Natural killer cell treated with Interleukin-12 subunit alpha and Interleukin-12 subunit beta and Interleukin-15 and Interleukin-18, amount 100 ng/mL, for 72 hours (primary cell): ENCODE measurements around the gene FREM1. TPM values are rescaled to one million over a fixed set of nuclear protein-coding genes. Genes with fewer than 3 reads are reported as not detected.

ENCODE experiments used
- ATAC-seq, 2 donors: fragments of 150-1000 bp; cut with Tn5 transposase in 1 of 2; sonication (Bioruptor Pico), chemical (Tn5 transposase) in 1 of 2; 2 replicates each; pipeline ENCODE4 v1.10.0; 2021
- DNase-seq: peaks from one replicate; pipeline ENCODE4 v3.0.0; 2022; ENCODE audit warnings: low spot score
- H3K27ac Mint-ChIP-seq, 2 donors: 1 replicate in 1 of 2; 2 replicates in 1 of 2; pipeline ENCODE4 v1.8.0; 2022; ENCODE audit warnings: mixed read lengths in 2 of 2, mild to moderate bottlenecking in 1 of 2, moderate library complexity in 1 of 2
- H3K27me3 Mint-ChIP-seq, 2 donors: 1 replicate in 1 of 2; 2 replicates in 1 of 2; pipeline ENCODE4 v1.8.0; 2022; ENCODE audit warnings: mixed read lengths in 2 of 2
- H3K36me3 Mint-ChIP-seq: one replicate; pipeline ENCODE4 v1.8.0; 2022; ENCODE audit warnings: mixed read lengths
- H3K4me1 Mint-ChIP-seq, 2 donors: 1 replicate in 1 of 2; 2 replicates in 1 of 2; pipeline ENCODE4 v1.8.0; 2022; ENCODE audit warnings: low read depth in 2 of 2, mixed read lengths in 2 of 2, mild to moderate bottlenecking in 1 of 2
- H3K4me3 Mint-ChIP-seq: one replicate; pipeline ENCODE4 v1.8.0; 2022; ENCODE audit warnings: mixed read lengths
- H3K9me3 Mint-ChIP-seq: 2 replicates; pipeline ENCODE4 v1.8.0; 2022; ENCODE audit warnings: mixed read lengths
- total RNA-seq, 2 donors: library from RNA; stranded (reverse); gene quantifications; one replicate each; pipeline ENCODE4 v1.2.3, GENCODE V29; 2022

FREM1 gene
- total RNA-seq, 2 donors from 2014 or later: not detected

- Mint-ChIP-seq H3K36me3 (no peaks in the 10 kb centered on the region), H3K4me3 (no peak overlapping the region), H3K27ac (no peak overlapping the region), H3K9me3 (no peaks in the 10 kb centered on the region), H3K27me3 (peaks cover 5 to 15% of the 10 kb centered on the region in 2 donors), H3K4me1 (no peaks in the 10 kb centered on the region)
- ATAC-seq (no peak), DNase-seq (no peak)
These were observed 73.3 kb downstream of the FREM1 start for GRCh38 chr9:14836885-14837284.

GRCh38 chr9:14831661-14832060, 78.6 kb downstream of the FREM1 start:
- no peak for DNase-seq
- no peaks in the 10 kb centered on the region for H3K36me3 Mint-ChIP-seq
- no peak overlapping the region for H3K27ac Mint-ChIP-seq
- ATAC-seq: no peak
- H3K4me1 Mint-ChIP-seq: no peaks in the 10 kb centered on the region
- H3K9me3 Mint-ChIP-seq: peaks cover 6% of the 10 kb centered on the region
- H3K27me3 Mint-ChIP-seq: no peaks in the 10 kb centered on the region
- no peak overlapping the region for H3K4me3 Mint-ChIP-seq

GRCh38 chr9:14831074-14831473, 79.2 kb downstream of the FREM1 start:
- Mint-ChIP-seq H3K4me1 (no peaks in the 10 kb centered on the region), H3K27me3 (peaks cover 0 to 3% of the 10 kb centered on the region in 2 donors), H3K36me3 (no peaks in the 10 kb centered on the region), H3K9me3 (peaks cover 6% of the 10 kb centered on the region), H3K4me3 (no peak overlapping the region), H3K27ac (no peak overlapping the region)
- DNase-seq (no peak), ATAC-seq (no peak)

GRCh38 chr9:14830057-14830456, 80.2 kb downstream of the FREM1 start:
- Mint-ChIP-seq H3K4me3 (no peak overlapping the region), H3K27me3 (peaks cover 0 to 3% of the 10 kb centered on the region in 2 donors), H3K27ac (no peak overlapping the region), H3K36me3 (no peaks in the 10 kb centered on the region), H3K4me1 (no peaks in the 10 kb centered on the region), H3K9me3 (peaks cover 6% of the 10 kb centered on the region)
- no peak for ATAC-seq
- DNase-seq: no peak

- peaks cover 0 to 3% of the 10 kb centered on the region in 2 donors for H3K27me3 Mint-ChIP-seq
- H3K9me3 Mint-ChIP-seq: peaks cover 6% of the 10 kb centered on the region
- no peak overlapping the region for H3K4me3 Mint-ChIP-seq
These were observed 81.0 kb downstream of the FREM1 start for GRCh38 chr9:14829204-14829603.

GRCh38 chr9:14827805-14828204, 82.4 kb downstream of the FREM1 start:
- Mint-ChIP-seq H3K36me3 (no peaks in the 10 kb centered on the region), H3K4me1 (no peaks in the 10 kb centered on the region), H3K27ac (no peak overlapping the region), H3K9me3 (peaks cover 6% of the 10 kb centered on the region), H3K27me3 (peaks cover 0 to 3% of the 10 kb centered on the region in 2 donors), H3K4me3 (no peak overlapping the region)
- DNase-seq (no peak), ATAC-seq (no peak)

More at GRCh38 chr9:14829204-14829603, 81.0 kb downstream of the FREM1 start:
- ATAC-seq (no peak), DNase-seq (no peak)
- H3K4me1 Mint-ChIP-seq: no peaks in the 10 kb centered on the region
- H3K27ac Mint-ChIP-seq: no peak overlapping the region
- H3K36me3 Mint-ChIP-seq: no peaks in the 10 kb centered on the region

- DNase-seq (no peak), ATAC-seq (no peak)
- Mint-ChIP-seq H3K4me3 (no peak overlapping the region), H3K36me3 (no peaks in the 10 kb centered on the region), H3K9me3 (peaks cover 3% of the 10 kb centered on the region), H3K4me1 (no peaks in the 10 kb centered on the region), H3K27ac (no peak overlapping the region), H3K27me3 (peaks cover 0 to 3% of the 10 kb centered on the region in 2 donors)
These were observed 85.7 kb downstream of the FREM1 start for GRCh38 chr9:14824481-14824880.

- no peaks in the 10 kb centered on the region for H3K36me3 Mint-ChIP-seq
- H3K27me3 Mint-ChIP-seq: peaks cover 0 to 3% of the 10 kb centered on the region in 2 donors
- H3K27ac Mint-ChIP-seq: no peak overlapping the region
- no peaks in the 10 kb centered on the region for H3K4me1 Mint-ChIP-seq
- H3K9me3 Mint-ChIP-seq: peaks cover 3% of the 10 kb centered on the region
- no peak for ATAC-seq
- no peak overlapping the region for H3K4me3 Mint-ChIP-seq
- no peak for DNase-seq
These were observed 86.4 kb downstream of the FREM1 start for GRCh38 chr9:14823800-14824199.

GRCh38 chr9:14822666-14823065, 87.6 kb downstream of the FREM1 start:
- H3K9me3 Mint-ChIP-seq: peaks cover 3% of the 10 kb centered on the region
- no peak overlapping the region for H3K27ac Mint-ChIP-seq
- peaks cover 0 to 6% of the 10 kb centered on the region in 2 donors for H3K27me3 Mint-ChIP-seq
- ATAC-seq (no peak), DNase-seq (no peak)
- no peak overlapping the region for H3K4me3 Mint-ChIP-seq
- H3K36me3 Mint-ChIP-seq: no peaks in the 10 kb centered on the region
- H3K4me1 Mint-ChIP-seq: no peaks in the 10 kb centered on the region

GRCh38 chr9:14819183-14819582, 91.0 kb downstream of the FREM1 start:
- DNase-seq (no peak), ATAC-seq (no peak)
- Mint-ChIP-seq H3K4me1 (no peaks in the 10 kb centered on the region), H3K4me3 (no peak overlapping the region), H3K36me3 (no peaks in the 10 kb centered on the region), H3K27me3 (peaks cover 3 to 8% of the 10 kb centered on the region in 2 donors), H3K27ac (no peak overlapping the region), H3K9me3 (no peaks in the 10 kb centered on the region)

- Mint-ChIP-seq H3K36me3 (no peaks in the 10 kb centered on the region), H3K4me3 (no peak overlapping the region), H3K27ac (no peak overlapping the region), H3K4me1 (no peaks in the 10 kb centered on the region), H3K9me3 (peaks cover 6% of the 10 kb centered on the region), H3K27me3 (peaks cover 3 to 22% of the 10 kb centered on the region in 2 donors)
- ATAC-seq: no peak
- no peak for DNase-seq
These were observed 96.0 kb downstream of the FREM1 start for GRCh38 chr9:14814249-14814628.

GRCh38 chr9:14813336-14814248, 96.6 kb downstream of the FREM1 start:
- Mint-ChIP-seq H3K9me3 (peaks cover 6% of the 10 kb centered on the region), H3K27ac (no peak overlapping the region), H3K4me1 (no peaks in the 10 kb centered on the region), H3K4me3 (no peak overlapping the region), H3K36me3 (no peaks in the 10 kb centered on the region), H3K27me3 (peaks cover 3 to 22% of the 10 kb centered on the region in 2 donors)
- no peak for ATAC-seq
- no peak for DNase-seq

GRCh38 chr9:14812806-14813205, 97.4 kb downstream of the FREM1 start:
- H3K9me3 Mint-ChIP-seq: peaks cover 6% of the 10 kb centered on the region
- ATAC-seq: no peak
- H3K27ac Mint-ChIP-seq: no peak overlapping the region

GRCh38 chr9:14811844-14812243, 98.4 kb downstream of the FREM1 start:
- H3K36me3 Mint-ChIP-seq: no peaks in the 10 kb centered on the region
- no peak overlapping the region for H3K27ac Mint-ChIP-seq
- no peak overlapping the region for H3K4me3 Mint-ChIP-seq
- H3K27me3 Mint-ChIP-seq: peaks cover 0 to 14% of the 10 kb centered on the region in 2 donors
- no peak for ATAC-seq
- no peak for DNase-seq
- no peaks in the 10 kb centered on the region for H3K4me1 Mint-ChIP-seq
- peaks cover 6% of the 10 kb centered on the region for H3K9me3 Mint-ChIP-seq

More at GRCh38 chr9:14812806-14813205, 97.4 kb downstream of the FREM1 start:
- no peaks in the 10 kb centered on the region for H3K36me3 Mint-ChIP-seq
- DNase-seq: no peak
- H3K27me3 Mint-ChIP-seq: peaks cover 0 to 22% of the 10 kb centered on the region in 2 donors
- H3K4me1 Mint-ChIP-seq: no peaks in the 10 kb centered on the region
- H3K4me3 Mint-ChIP-seq: no peak overlapping the region
